ENCODE data around the gene SLC38A8.

SLC38A8 gene

DNA sequence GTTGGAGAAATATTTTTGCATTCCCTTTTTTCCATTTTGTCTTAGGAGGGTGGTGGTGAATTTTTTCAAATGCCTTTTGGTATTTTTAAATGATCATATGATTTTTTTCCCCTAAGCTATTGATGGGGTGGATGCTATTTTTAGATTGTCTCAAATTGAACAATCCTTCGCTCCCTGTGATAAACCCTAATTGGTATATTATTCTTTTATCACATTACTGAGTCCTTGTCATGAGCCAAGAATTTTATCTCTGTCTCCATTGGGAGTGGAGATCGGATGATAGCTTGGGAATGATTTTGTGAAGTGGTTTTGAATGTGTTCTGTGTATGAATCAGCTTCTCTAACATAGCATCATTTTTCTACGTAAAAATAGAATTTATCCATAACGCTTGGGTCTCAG lies 59.1 kb downstream of the SLC38A8 start:
- no peak overlapping the region for H3K27ac ChIP-seq
- no peaks in the 10 kb centered on the region for H3K27me3 ChIP-seq (ENCODE audit: insufficient read depth, low read depth, severe bottlenecking)
- no peaks in the 10 kb centered on the region for H3K9me3 ChIP-seq (ENCODE audit: severe bottlenecking)
- no peaks in the 10 kb centered on the region for H3K36me3 ChIP-seq
- TF ChIP-seq, protein P1, sequence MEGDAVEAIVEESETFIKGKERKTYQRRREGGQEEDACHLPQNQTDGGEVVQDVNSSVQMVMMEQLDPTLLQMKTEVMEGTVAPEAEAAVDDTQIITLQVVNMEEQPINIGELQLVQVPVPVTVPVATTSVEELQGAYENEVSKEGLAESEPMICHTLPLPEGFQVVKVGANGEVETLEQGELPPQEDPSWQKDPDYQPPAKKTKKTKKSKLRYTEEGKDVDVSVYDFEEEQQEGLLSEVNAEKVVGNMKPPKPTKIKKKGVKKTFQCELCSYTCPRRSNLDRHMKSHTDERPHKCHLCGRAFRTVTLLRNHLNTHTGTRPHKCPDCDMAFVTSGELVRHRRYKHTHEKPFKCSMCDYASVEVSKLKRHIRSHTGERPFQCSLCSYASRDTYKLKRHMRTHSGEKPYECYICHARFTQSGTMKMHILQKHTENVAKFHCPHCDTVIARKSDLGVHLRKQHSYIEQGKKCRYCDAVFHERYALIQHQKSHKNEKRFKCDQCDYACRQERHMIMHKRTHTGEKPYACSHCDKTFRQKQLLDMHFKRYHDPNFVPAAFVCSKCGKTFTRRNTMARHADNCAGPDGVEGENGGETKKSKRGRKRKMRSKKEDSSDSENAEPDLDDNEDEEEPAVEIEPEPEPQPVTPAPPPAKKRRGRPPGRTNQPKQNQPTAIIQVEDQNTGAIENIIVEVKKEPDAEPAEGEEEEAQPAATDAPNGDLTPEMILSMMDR (IDR thresholded peaks at IDR 0.05; ENCODE audit: low read depth, low read length): no peak
- no peak for DNase-seq
- no peak overlapping the region for H3K4me3 ChIP-seq (ENCODE audit: low read depth, low read length)

DNA sequence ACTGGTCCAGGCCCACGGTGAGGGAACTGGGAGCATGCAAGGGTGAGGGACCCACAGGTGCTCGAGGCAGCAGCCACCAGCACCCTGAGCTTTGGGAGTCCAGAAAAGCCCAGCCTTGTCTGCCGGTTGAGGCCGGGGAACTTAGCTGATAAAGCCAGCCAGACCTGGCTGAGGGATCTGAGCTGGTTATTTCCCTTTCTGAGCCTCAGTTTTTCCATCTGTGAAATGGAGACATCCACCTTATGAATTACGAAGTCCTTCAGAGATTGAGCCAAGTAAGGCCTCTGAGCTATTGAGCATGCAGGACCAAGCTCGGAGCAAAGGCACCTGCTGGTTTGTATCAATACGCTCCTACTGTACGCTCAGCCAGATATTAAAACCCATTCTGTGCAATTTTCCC lies 60.8 kb downstream of the SLC38A8 start:
- Histone ChIP-seq H3K36me3 (no peaks in the 10 kb centered on the region), H3K4me3 (ENCODE audit: low read depth, low read length) (no peak overlapping the region), H3K27ac (no peak overlapping the region), H3K9me3 (ENCODE audit: severe bottlenecking) (no peaks in the 10 kb centered on the region), H3K27me3 (ENCODE audit: insufficient read depth, low read depth, severe bottlenecking) (no peaks in the 10 kb centered on the region)
- TF ChIP-seq, protein P1 (IDR thresholded peaks at IDR 0.05; ENCODE audit: low read depth, low read length): no peak
- DNase-seq: no peak

DNA sequence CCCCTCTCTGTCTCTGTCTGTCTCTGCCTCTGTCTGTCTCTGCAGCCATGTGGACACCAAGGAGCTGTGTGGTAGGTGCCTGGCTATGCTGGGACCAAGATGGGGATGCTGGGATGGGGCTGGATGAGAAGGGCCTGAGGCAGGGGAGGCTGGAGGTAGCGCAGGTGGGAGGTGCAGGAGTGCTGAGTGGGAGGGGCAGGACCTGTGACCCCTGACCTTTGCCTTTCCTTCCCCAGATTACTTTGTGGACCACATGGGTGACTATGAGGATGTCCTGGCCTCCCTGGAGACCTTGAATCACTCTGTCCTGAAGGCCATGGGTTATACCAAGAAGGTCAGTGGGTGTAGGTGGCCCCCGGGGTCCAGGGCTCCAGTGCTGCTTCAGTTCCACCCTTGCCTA lies 61.8 kb downstream of the SLC38A8 start:
- TF ChIP-seq, protein P1 (IDR thresholded peaks at IDR 0.05; ENCODE audit: low read depth, low read length): no peak
- H3K27ac ChIP-seq: no peak overlapping the region
- H3K4me3 ChIP-seq (ENCODE audit: low read depth, low read length): no peak overlapping the region
- DNase-seq: no peak
- no peaks in the 10 kb centered on the region for H3K36me3 ChIP-seq
- no peaks in the 10 kb centered on the region for H3K27me3 ChIP-seq (ENCODE audit: insufficient read depth, low read depth, severe bottlenecking)
- H3K9me3 ChIP-seq (ENCODE audit: severe bottlenecking): no peaks in the 10 kb centered on the region

DNA sequence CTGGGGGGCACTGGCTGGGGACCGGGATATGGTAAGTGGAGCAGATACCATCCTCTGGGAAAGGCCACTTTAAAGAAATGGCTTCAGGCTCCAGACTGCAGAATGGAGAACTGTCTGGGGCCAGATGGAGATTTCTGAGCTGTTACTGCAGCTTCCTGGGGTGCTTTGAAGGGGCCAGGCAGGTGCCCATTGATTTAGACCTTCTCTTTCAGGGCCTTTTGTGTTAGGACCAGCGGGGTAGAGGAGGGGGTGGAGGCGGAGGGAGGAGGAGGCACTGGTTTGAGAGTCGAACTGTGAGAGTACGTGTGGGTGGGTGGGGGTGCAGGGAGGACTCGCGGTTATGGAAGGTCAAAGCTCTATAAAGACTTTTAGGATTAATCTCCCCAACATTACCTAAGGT lies 63.2 kb downstream of the SLC38A8 start:
- DNase-seq: no peak
- Histone ChIP-seq H3K27ac (no peak overlapping the region), H3K9me3 (ENCODE audit: severe bottlenecking) (no peaks in the 10 kb centered on the region), H3K4me3 (ENCODE audit: low read depth, low read length) (no peak overlapping the region), H3K27me3 (ENCODE audit: insufficient read depth, low read depth, severe bottlenecking) (no peaks in the 10 kb centered on the region), H3K36me3 (no peaks in the 10 kb centered on the region)
- TF ChIP-seq, protein P1 (IDR thresholded peaks at IDR 0.05; ENCODE audit: low read depth, low read length): no peak

DNA sequence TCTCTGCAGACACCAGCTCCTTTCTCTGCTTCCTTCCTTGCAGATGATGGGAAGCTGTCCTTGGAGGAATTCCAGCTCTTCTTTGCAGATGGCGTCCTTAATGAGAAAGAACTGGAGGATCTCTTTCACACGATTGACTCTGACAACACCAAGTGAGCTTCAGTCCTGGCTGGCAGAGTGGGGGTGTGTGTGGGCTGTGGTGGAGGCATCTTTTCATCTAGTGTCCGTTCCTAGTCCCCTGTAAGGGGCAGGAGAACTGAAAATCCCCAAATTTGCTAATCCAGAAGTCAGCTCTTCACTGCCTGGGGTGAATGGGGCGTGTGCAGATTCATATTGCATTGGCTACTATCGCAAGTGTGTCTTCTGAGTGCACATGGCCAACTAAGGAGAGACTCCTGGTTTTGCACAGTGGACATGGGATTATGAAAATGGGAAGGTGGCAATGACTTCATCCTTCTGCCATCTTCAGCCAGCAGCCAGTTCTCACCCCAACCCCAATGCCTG lies 64.1 kb downstream of the SLC38A8 start:
- H3K27me3 ChIP-seq (ENCODE audit: insufficient read depth, low read depth, severe bottlenecking): no peaks in the 10 kb centered on the region
- TF ChIP-seq, protein P1 (IDR thresholded peaks at IDR 0.05; ENCODE audit: low read depth, low read length): no peak
- no peaks in the 10 kb centered on the region for H3K9me3 ChIP-seq (ENCODE audit: severe bottlenecking)
- DNase-seq: no peak
- H3K27ac ChIP-seq: no peak overlapping the region
- H3K36me3 ChIP-seq: no peaks in the 10 kb centered on the region
- H3K4me3 ChIP-seq (ENCODE audit: low read depth, low read length): no peak overlapping the region

DNA sequence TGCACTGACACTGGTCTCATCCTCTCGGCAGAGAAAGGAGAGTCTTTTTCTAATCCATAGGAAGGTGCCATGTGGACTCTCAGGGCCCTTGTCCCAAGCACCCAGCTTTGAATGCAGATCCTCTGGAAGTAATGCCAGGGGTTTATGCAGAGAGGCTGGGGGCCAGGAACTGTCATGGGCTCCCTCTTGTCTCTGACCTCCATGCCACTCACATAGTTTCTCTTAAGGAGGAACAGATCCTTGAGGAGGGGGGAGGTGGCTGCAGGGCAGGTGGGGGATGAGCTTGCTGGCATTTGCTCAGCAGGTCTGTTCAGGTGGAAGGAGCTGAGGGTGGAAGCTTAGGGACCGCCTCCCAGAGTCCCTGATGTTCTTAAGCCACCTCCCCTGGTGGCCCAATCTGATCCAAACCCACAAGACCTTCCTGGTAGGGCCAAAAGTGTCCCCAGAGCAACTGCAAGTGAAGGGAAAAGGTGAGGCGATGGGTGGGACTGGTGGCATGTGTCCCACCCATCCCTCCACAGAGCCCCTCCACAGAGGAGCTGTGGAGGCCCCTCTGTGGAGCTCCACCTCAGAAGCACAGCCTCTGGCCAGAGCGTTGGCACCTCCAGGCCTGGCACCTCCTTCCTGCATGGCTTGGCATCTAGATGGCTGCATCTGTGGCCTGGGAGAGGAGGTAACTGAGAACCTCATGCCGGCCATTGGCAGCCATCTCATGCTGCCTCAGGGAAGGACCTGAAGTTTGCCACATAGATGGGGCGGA lies 65.4 kb downstream of the SLC38A8 start:
- no peaks in the 10 kb centered on the region for H3K27me3 ChIP-seq (ENCODE audit: insufficient read depth, low read depth, severe bottlenecking)
- DNase-seq: no peak
- no peaks in the 10 kb centered on the region for H3K36me3 ChIP-seq
- TF ChIP-seq, protein P1 (IDR thresholded peaks at IDR 0.05; ENCODE audit: low read depth, low read length): no peak
- H3K9me3 ChIP-seq (ENCODE audit: severe bottlenecking): no peaks in the 10 kb centered on the region
- H3K4me3 ChIP-seq (ENCODE audit: low read depth, low read length): no peak overlapping the region
- no peak overlapping the region for H3K27ac ChIP-seq
